Renal cortex interstitium (tissue), 11 donors: ENCODE data around the gene RXFP4. TPM values are rescaled to one million over a fixed set of nuclear protein-coding genes. Genes with fewer than 3 reads are reported as not detected.
"Not testable (repeated sequence)": the region's sequence is repeated elsewhere in the genome, so short reads cannot be mapped to it uniquely, and the experiment has no call there.

Experiments
- DNase-seq, 11 donors: peaks; one replicate each; pipeline ENCODE4 v3.0.0-alpha.2; 2013; ENCODE audit warnings: low read depth in 9 of 11, low spot score in 4 of 11; ENCODE audit errors: extremely low read depth in 1 of 11
- polyA plus RNA-seq, 3 donors: library from polyadenylated mRNA; unstranded; fragments of 120-200 nt; gene quantifications; one replicate each; pipeline ENCODE4 v1.2.1, GENCODE V29; 2013; ENCODE audit not compliant: insufficient read length in 3 of 3

RXFP4 gene
- polyA plus RNA-seq, 3 donors: 0.09 to 0.25 TPM; not detected in 1

- no peak for DNase-seq
These were observed 33.0 kb downstream of the RXFP4 start for GRCh38 chr1:155974208-155975115.

- DNase-seq: no peak
These were observed 34.1 kb downstream of the RXFP4 start for GRCh38 chr1:155975375-155976061.

- DNase-seq: no peak
These were observed 34.8 kb downstream of the RXFP4 start for GRCh38 chr1:155976062-155976912.

- no peak for DNase-seq
These were observed 35.7 kb downstream of the RXFP4 start for GRCh38 chr1:155976913-155977689.

- DNase-seq: no peak
These were observed 36.4 kb downstream of the RXFP4 start for GRCh38 chr1:155977690-155978324.

- peak in 4 of 11 donors; percentile 63 to 76 (median 72) for DNase-seq
These were observed 37.0 kb downstream of the RXFP4 start, which contains the start of gene ARHGEF2 for GRCh38 chr1:155978325-155978972. Gene ARHGEF2 (minus strand): TSS chr1:155978547. CDS start chr1:155978427, 120 bp downstream.

GRCh38 chr1:155978973-155979429 lies 37.6 kb downstream of the RXFP4 start:
- no peak for DNase-seq

- DNase-seq: no peak
These were observed 38.3 kb downstream of the RXFP4 start for GRCh38 chr1:155979597-155980343.

GRCh38 chr1:155981266-155982088 lies 40.0 kb downstream of the RXFP4 start:
- DNase-seq: no peak

GRCh38 chr1:155982106-155982505 lies 40.7 kb downstream of the RXFP4 start:
- no peak for DNase-seq

- DNase-seq: no peak
These were observed 42.0 kb downstream of the RXFP4 start for GRCh38 chr1:155983191-155984024.

- peak in 3 of 11 donors; percentile 72 to 73 (median 72) for DNase-seq
These were observed 42.9 kb downstream of the RXFP4 start for GRCh38 chr1:155984341-155984740.

GRCh38 chr1:155984903-155985645 lies 43.6 kb downstream of the RXFP4 start:
- DNase-seq: not testable (repeated sequence)

- DNase-seq: no peak
These were observed 48.0 kb downstream of the RXFP4 start for GRCh38 chr1:155989242-155990004.
